Activated gamma-delta T cell treated with anti-CD3 and anti-CD28 coated beads, Interleukin-2, amount 50 U/mL, for 16 hours (primary cell): ENCODE data around the gene STKLD1.
"Not testable (repeated sequence)": the region's sequence is repeated elsewhere in the genome, so short reads cannot be mapped to it uniquely, and the experiment has no call there.

Experiments used
- DNase-seq: peaks from one replicate; pipeline ENCODE4 v3.0.0-alpha.2; 2020; ENCODE audit warnings: low read depth

Gene STKLD1

DNA sequence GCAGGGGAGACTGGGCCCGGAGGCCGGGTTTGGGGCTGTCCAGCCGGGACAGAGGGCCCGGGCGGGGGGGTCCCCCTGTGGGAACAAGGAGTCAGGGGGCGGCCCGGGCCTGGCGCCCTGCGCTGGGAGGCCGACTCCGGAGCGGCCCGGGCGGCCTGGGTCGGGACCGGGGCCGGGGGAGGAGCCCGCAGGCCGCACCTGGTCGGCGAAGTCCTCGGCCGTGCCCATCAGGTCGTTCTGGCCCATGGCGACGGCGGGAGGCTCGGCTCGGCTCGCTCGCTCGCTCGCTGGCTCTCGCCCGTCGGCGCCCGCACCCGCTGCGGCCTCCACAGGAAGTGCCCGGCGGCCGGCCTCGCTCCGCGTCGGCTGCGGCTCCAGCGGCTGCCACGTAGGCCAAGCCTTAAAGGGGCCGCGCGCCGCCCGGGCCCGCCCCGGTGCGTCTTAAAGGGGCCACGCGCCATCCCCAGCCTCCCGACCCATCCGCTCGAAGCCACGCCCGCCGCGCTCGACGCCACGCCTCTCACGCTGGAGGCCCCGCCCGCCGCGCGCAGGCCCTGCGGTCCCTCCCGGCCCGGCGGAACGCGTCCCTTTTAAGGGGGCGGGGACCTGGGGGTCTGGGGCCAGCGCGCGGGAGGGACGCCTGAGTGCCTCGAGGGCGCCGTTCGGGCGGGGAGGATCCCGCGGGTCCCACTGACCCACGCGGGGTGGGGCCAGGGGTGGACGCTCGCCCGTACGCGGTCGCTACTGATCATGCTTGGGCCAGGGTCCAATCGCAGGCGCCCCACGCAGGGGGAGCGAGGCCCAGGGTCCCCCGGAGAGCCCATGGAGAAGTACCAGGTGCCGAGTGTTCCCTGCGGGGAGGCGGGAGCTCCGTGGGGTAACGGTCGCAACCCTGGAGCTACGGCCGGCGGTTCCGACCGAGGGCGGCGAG, at the start of gene STKLD1, which contains the start of gene SURF4:
STKLD1 (plus strand) TSS at position 643 of the 931 bp plus-strand sequence; CDS start at position 751, 108 bp downstream.
SURF4 (minus strand) TSS at position 337 of the 931 bp plus-strand sequence; CDS start at position 246, 91 bp downstream.
- peak; percentile 91 for DNase-seq

- DNase-seq: not testable (repeated sequence)
These were observed 49.1 kb upstream of the STKLD1 start for GRCh38 chr9:133327021-133327420.

- no peak for DNase-seq
These were observed 48.2 kb upstream of the STKLD1 start for GRCh38 chr9:133327834-133328484.

GRCh38 chr9:133329306-133330156, 46.6 kb upstream of the STKLD1 start:
- not testable (repeated sequence) for DNase-seq

DNA sequence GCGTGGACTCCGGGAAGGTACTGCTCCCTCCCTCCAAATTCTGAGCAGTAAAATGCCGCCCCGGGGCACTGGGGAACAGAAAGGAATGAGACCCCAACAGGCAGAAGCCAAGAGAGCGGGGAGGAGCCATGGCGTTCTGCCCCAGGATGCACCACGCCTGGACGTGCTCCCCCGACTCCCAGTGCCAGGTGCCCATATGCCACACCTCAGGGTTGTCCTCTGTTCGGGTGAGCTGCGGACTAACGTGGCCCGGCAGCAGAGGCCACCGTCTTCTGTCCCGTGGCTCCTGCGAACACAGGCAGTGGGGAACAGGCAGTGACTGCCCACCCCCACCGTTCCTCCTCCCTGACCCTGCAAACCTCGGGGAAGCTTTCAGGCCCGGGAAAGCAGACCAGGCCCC, 44.9 kb upstream of the STKLD1 start:
- DNase-seq: no peak

- DNase-seq: no peak
These were observed 44.4 kb upstream of the STKLD1 start for GRCh38 chr9:133331641-133332380.

- no peak for DNase-seq
These were observed 43.8 kb upstream of the STKLD1 start for GRCh38 chr9:133332381-133332730.

- no peak for DNase-seq
These were observed 43.2 kb upstream of the STKLD1 start for GRCh38 chr9:133333011-133333410.

GRCh38 chr9:133333566-133333965, 42.6 kb upstream of the STKLD1 start:
- DNase-seq: no peak

- no peak for DNase-seq
These were observed 42.0 kb upstream of the STKLD1 start for GRCh38 chr9:133334161-133334560.

GRCh38 chr9:133334888-133335287, 41.3 kb upstream of the STKLD1 start:
- not testable (repeated sequence) for DNase-seq

DNA sequence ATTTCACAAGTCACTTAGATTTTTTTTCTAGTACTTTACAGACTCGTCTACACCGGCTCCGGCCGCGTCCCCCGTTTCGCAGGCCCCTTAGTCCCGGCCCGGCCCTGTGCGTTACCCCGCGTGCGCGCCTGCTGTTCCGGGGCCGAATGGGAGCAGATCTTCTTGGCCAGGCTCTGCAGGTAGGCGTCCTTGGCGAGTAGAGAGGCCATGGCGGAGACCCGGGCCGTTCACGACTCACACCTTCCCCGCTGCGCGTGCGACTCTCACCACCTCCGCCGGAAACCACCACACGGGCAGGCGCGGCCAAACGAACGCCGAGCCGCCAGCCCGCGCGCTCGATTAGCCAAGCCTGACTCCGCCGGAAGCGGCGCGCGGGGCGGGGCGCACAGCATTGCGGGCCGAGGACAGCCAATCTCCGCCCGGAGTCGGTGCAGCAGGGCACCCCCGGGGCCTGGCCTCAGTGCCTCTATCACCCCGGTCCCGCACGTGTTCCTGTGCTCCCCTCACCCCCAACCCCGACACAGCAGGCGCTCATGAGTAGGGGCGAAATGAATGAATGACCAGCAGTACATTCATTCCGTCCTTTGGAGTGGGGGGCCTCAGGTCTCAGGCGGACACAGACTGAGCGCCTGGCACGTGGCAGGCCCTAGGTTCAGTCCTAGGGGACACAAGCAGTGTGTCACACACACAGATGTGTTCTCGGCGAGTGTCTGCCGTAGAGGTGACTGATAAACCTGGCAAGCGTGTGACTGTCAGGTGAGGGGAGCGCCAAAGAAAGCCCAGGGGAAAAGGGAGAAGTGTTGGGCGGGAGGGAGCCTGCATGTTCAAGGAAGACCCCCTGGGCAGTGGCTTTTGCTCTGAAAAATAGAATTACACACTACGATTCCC, 40.0 kb upstream of the STKLD1 start, which contains the start of gene SURF6:
SURF6 (minus strand) TSS at position 265 of the 888 bp plus-strand sequence; CDS start at position 209, 56 bp downstream.
- DNase-seq: peak; percentile 89

GRCh38 chr9:133339641-133340040, 36.5 kb upstream of the STKLD1 start:
- DNase-seq: no peak

DNA sequence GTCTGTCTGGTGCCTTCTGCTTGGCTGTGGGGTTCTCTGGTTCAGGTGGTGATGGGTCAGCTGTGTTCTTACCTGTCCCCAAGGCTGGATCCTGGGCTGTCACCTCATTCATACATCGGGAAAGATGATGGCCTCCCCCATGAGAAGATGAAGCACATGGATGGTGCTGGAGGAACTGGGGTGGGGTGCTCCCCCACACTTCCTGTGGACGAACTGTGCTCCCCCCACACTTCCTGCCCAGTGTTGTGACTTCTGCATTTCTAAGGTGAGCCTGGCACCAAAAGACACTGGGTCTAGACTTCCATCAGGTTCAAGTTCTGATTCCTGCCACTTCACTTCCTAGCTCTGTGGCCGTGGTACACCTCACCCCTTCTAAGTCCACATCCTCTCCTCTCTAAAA, 35.9 kb upstream of the STKLD1 start:
- no peak for DNase-seq

DNA sequence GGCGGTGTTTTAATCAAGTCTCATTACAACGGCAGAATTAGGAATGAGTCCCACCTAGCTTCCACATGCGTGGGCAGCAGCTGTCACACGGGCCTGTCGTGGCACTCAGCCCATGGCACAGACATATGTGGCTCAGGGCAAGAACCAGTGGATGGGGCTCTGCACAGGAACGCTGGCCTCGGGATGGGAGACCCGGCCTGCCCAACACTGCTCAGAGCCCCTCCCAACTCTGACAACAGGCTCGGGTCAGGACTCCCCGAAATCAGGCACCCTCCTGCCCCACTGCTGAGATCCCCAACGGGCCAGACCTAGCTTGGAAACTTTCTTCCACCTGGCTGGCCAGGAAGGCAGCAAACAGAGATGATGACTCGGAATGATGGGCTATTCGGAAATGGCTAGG, 35.2 kb upstream of the STKLD1 start:
- DNase-seq: no peak

DNA sequence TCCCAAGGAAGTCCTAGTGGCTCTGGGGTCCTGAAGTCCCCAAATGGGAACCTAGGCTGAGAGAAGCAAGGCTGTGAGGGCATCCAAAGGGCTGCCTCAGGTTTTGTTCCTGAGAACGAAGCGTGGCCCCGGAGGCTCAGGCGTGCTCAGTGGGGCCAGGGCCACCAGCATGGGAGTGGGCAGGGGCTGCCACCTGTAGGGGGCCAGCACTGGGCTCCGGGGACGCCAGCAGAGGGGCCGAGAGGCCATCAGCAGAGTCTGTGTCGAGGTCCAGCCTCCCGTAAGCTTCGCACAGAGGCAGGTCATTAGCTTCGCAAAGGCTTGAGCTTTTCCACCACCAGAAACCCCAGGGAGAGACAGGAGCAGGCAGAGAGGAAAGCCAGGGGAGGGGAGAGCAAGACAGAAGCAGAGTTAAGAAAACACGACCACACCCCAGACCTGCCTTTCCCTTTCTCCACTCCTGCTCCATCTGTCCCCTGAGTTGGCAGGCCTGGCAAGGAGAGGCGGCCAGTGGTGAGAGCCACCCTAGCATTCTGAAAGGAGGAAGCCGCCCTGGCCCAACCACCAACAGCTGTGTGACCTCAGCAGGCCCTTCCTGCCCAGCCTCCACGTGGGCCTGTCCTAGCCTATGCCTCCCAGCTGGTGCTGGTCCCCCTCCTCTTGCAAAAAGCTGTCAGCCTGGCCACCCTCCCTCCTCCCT, 34.6 kb upstream of the STKLD1 start:
- no peak for DNase-seq

GRCh38 chr9:133342069-133342406, 34.1 kb upstream of the STKLD1 start:
- no peak for DNase-seq

GRCh38 chr9:133342570-133342969, 33.6 kb upstream of the STKLD1 start:
- no peak for DNase-seq

- no peak for DNase-seq
These were observed 32.1 kb upstream of the STKLD1 start for GRCh38 chr9:133344071-133344470.

- DNase-seq: no peak
These were observed 31.2 kb upstream of the STKLD1 start for GRCh38 chr9:133344979-133345378.
